ENCODE data around the gene FUT3. TPM values are rescaled to one million over a fixed set of nuclear protein-coding genes. Genes with fewer than 3 reads are reported as not detected.
A peak's percentile ranks its signal among the peaks of the same experiment; 100 is the strongest.

The FUT3 gene
- total and polyA plus RNA-seq, 9 of the 15 experiments (the other 6 are each of a cell fraction or from before 2014, with no cell fraction given), result 0.09 TPM; not detected in 8

DNA sequence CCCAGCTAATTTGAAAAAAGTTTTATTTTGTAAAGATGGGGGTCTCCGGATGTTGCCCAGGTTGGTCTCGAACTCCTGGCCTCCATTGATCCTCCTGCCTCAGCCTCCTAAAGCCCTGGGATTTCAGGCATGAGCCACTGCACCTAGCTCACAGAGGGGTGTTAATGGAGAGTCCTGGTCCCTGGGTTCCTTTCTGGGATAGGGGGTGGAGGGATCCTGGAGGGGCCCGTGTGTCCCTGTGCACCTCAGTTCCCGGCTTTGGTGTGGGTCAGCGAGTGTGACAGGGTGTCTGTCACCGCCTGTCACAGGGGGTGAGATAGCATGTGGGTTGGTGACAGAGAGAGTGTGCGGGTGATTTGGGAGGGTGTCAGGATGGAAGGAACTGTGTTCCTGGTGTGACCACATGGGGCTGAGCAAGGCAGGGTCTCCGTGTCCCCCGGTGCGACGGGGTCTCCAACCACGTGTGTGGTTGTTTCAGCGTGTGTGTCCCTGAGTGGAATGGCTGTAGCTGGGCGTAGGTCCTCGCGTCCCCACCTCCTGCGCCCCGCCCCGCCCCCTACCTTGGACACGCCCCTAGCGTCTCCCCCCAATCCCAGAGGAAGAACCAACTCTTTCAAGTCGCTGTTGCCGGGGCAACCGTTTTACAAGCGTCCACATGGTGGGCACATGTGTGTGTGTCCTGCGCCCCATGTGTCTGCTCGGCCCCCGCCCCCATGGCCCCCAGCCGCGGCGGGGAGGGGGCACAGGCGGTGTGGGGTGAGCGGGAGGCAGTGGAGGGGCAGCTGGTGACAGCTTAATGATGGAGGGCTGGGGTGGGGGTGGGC lies 49.2 kb downstream of the FUT3 start (continued):
- TF ChIP-seq SETDB1 (IDR thresholded peaks at IDR 0.05; ENCODE audit: low read length), result no peak
- no peak for TF ChIP-seq CBX1 (IDR thresholded peaks at IDR 0.05; ENCODE audit: low read depth)
- peak; percentile 89 for TF ChIP-seq MEIS2 (IDR thresholded peaks at IDR 0.05; ENCODE audit: partially characterized antibody)
- TF ChIP-seq CREM (IDR thresholded peaks at IDR 0.05; ENCODE audit: low read depth), result 0 out of 2 replicates have a peak, but pooled peaks have one; percentile 39
- TF ChIP-seq PREB (CRISPR knock-in tag; IDR thresholded peaks at IDR 0.05), result no peak
- TF ChIP-seq ZBTB7A (IDR thresholded peaks at IDR 0.05; ENCODE audit: borderline replicate concordance, control insufficient read depth, low read depth, low read length), result peak; percentile 66
- TF ChIP-seq, protein P1, sequence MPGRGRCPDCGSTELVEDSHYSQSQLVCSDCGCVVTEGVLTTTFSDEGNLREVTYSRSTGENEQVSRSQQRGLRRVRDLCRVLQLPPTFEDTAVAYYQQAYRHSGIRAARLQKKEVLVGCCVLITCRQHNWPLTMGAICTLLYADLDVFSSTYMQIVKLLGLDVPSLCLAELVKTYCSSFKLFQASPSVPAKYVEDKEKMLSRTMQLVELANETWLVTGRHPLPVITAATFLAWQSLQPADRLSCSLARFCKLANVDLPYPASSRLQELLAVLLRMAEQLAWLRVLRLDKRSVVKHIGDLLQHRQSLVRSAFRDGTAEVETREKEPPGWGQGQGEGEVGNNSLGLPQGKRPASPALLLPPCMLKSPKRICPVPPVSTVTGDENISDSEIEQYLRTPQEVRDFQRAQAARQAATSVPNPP (IDR thresholded peaks at IDR 0.05; ENCODE audit: borderline replicate concordance, insufficient read depth, insufficient read length), result no peak
- no peak for TF ChIP-seq ZNF133 (CRISPR knock-in tag; IDR thresholded peaks at IDR 0.05)
- TF ChIP-seq MXI1 (IDR thresholded peaks at IDR 0.05; ENCODE audit: low read depth, low read length), result peak; percentile 91
- TF ChIP-seq, protein P2, sequence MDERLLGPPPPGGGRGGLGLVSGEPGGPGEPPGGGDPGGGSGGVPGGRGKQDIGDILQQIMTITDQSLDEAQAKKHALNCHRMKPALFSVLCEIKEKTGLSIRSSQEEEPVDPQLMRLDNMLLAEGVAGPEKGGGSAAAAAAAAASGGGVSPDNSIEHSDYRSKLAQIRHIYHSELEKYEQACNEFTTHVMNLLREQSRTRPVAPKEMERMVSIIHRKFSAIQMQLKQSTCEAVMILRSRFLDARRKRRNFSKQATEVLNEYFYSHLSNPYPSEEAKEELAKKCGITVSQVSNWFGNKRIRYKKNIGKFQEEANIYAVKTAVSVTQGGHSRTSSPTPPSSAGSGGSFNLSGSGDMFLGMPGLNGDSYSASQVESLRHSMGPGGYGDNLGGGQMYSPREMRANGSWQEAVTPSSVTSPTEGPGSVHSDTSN (CRISPR knock-in tag; IDR thresholded peaks at IDR 0.05; ENCODE audit: low read depth), result no peak
- TF ChIP-seq, protein P2 (tag; conservative IDR thresholded peaks at IDR 0.05; ENCODE audit: low read depth), result peak; percentile 77
- TF ChIP-seq IRF1 (CRISPR knock-in tag; IDR thresholded peaks at IDR 0.05; ENCODE audit: borderline replicate concordance), result no peak
- peak in 1 of 2 experiments; percentile 22; a peak in 2 of 4 replicates for TF ChIP-seq KDM1A (IDR thresholded peaks at IDR 0.05)
- no peak for TF ChIP-seq CREB1 (IDR thresholded peaks at IDR 0.05)
- TF ChIP-seq CREB1 (CRISPR knock-in tag; IDR thresholded peaks at IDR 0.05), result 0 out of 2 replicates have a peak, but pooled peaks have one; percentile 42
- TF ChIP-seq SAP30 (IDR thresholded peaks at IDR 0.05; ENCODE audit: borderline replicate concordance, insufficient read depth, low read depth, low read length, poor library complexity, severe bottlenecking), result peak; percentile 26
- TF ChIP-seq ZBTB2 (IDR thresholded peaks at IDR 0.05), result 0 out of 2 replicates have a peak, but pooled peaks have one; percentile 27
- no peak for TF ChIP-seq ZSCAN32 (CRISPR knock-in tag; IDR thresholded peaks at IDR 0.05)

Data from K562 (cell line).